WERI-Rb-1 (cell line): ENCODE measurements around the gene NUP37.
"Not testable (repeated sequence)": the region's sequence is repeated elsewhere in the genome, so short reads cannot be mapped to it uniquely, and the experiment has no call there.

Experiments
- DNase-seq: peaks from one replicate; pipeline ENCODE4 v3.0.0-alpha.2; 2020
- H3K27ac ChIP-seq: fragments of 250-450 bp; sonication (Bioruptor Pico); 2 replicates; pipeline ENCODE4 v1.5.1; 2020; ENCODE audit warnings: mild to moderate bottlenecking, moderate library complexity
- H3K27me3 ChIP-seq: fragments of 250-450 bp; sonication (Bioruptor Pico); 2 replicates; pipeline ENCODE4 v1.5.1; 2021; ENCODE audit warnings: mild to moderate bottlenecking, low read depth, moderate library complexity; ENCODE audit not compliant: insufficient read depth, severe bottlenecking
- H3K36me3 ChIP-seq: fragments of 250-450 bp; sonication (Bioruptor Pico); 2 replicates; pipeline ENCODE4 v1.5.1; 2020; ENCODE audit warnings: mild to moderate bottlenecking, moderate library complexity
- H3K4me3 ChIP-seq: 2 replicates; pipeline ENCODE4 v1.5.1; 2011; ENCODE audit warnings: low read depth, mild to moderate bottlenecking, control low read depth, low read length
- H3K9me3 ChIP-seq: fragments of 250-450 bp; sonication (Bioruptor Pico); 2 replicates; pipeline ENCODE4 v1.5.1; 2021; ENCODE audit warnings: mild to moderate bottlenecking, moderate library complexity; ENCODE audit not compliant: severe bottlenecking
- CTCF ChIP-seq: IDR thresholded peaks from 2 replicates; pipeline ENCODE4 v1.5.1; 2011; ENCODE audit warnings: low read depth, mild to moderate bottlenecking, control low read depth, inconsistent platforms, low read length

NUP37 gene

GRCh38 chr12:102080842-102081241 is 39.1 kb downstream of the NUP37 start:
- Histone ChIP-seq H3K27me3 (no peaks in the 10 kb centered on the region), H3K36me3 (peaks cover 8% of the 10 kb centered on the region), H3K27ac (no peak overlapping the region), H3K9me3 (no peaks in the 10 kb centered on the region), H3K4me3 (no peak overlapping the region)
- DNase-seq = no peak
- TF ChIP-seq CTCF = no peak

GRCh38 chr12:102072092-102072491 is 47.8 kb downstream of the NUP37 start:
- not testable (repeated sequence) for H3K27me3 ChIP-seq, H3K36me3 ChIP-seq, H3K4me3 ChIP-seq, H3K9me3 ChIP-seq, H3K27ac ChIP-seq, DNase-seq

- H3K9me3 ChIP-seq = no peaks in the 10 kb centered on the region
- H3K27ac ChIP-seq = no peak overlapping the region
- H3K36me3 ChIP-seq = no peaks in the 10 kb centered on the region
- TF ChIP-seq CTCF = no peak
- no peaks in the 10 kb centered on the region for H3K27me3 ChIP-seq
- DNase-seq = no peak
- no peak overlapping the region for H3K4me3 ChIP-seq
These were observed 50.2 kb downstream of the NUP37 start for GRCh38 chr12:102069707-102070106.

- no peak for DNase-seq
- Histone ChIP-seq H3K36me3 (no peaks in the 10 kb centered on the region), H3K27me3 (no peaks in the 10 kb centered on the region), H3K27ac (no peak overlapping the region), H3K4me3 (no peak overlapping the region), H3K9me3 (no peaks in the 10 kb centered on the region)
- TF ChIP-seq CTCF = no peak
These were observed 52.2 kb downstream of the NUP37 start for GRCh38 chr12:102067574-102068258.

- Histone ChIP-seq H3K4me3 (no peak overlapping the region), H3K36me3 (no peaks in the 10 kb centered on the region), H3K27me3 (no peaks in the 10 kb centered on the region), H3K27ac (no peak overlapping the region), H3K9me3 (no peaks in the 10 kb centered on the region)
- no peak for TF ChIP-seq CTCF
- no peak for DNase-seq
These were observed 55.4 kb downstream of the NUP37 start for GRCh38 chr12:102064476-102064875.

- Histone ChIP-seq H3K27me3 (no peaks in the 10 kb centered on the region), H3K9me3 (no peaks in the 10 kb centered on the region), H3K4me3 (no peak overlapping the region), H3K36me3 (no peaks in the 10 kb centered on the region), H3K27ac (no peak overlapping the region)
- no peak for TF ChIP-seq CTCF
- DNase-seq = no peak
These were observed 56.8 kb downstream of the NUP37 start for GRCh38 chr12:102063069-102063468.
